HG02885 (cell line): Measurements from ENCODE around the gene FOXO1.
"Not testable (repeated sequence)": the region's sequence is repeated elsewhere in the genome, so short reads cannot be mapped to it uniquely, and the experiment has no call there.

Experiments used
- ATAC-seq: cut with Tn5 transposase; IDR thresholded peaks from one replicate; pipeline ENCODE4 v1.9.1; 2021; ENCODE audit warnings: mild to moderate bottlenecking; ENCODE audit not compliant: unreplicated experiment, poor library complexity

FOXO1 gene

GRCh38 chr13:40666045-40666932, at the start of gene FOXO1:
Gene FOXO1 (minus strand): TSS chr13:40666641. CDS start chr13:40666212, 429 bp downstream.
- ATAC-seq: peak; percentile 59

- not testable (repeated sequence) for ATAC-seq
These were observed 48.0 kb upstream of the FOXO1 start for GRCh38 chr13:40714433-40714832.

- no peak for ATAC-seq
These were observed 40.0 kb upstream of the FOXO1 start for GRCh38 chr13:40706439-40706838.

GRCh38 chr13:40697711-40698110, 31.3 kb upstream of the FOXO1 start:
- peak; percentile 84 for ATAC-seq

- ATAC-seq: no peak
These were observed 28.0 kb upstream of the FOXO1 start for GRCh38 chr13:40694426-40694825.

GRCh38 chr13:40692946-40693345, 26.5 kb upstream of the FOXO1 start:
- ATAC-seq: peak; percentile 51

- ATAC-seq: no peak
These were observed 22.3 kb upstream of the FOXO1 start for GRCh38 chr13:40688781-40689180.

- no peak for ATAC-seq
These were observed 16.2 kb upstream of the FOXO1 start for GRCh38 chr13:40682449-40683240.

GRCh38 chr13:40681341-40682146, 15.1 kb upstream of the FOXO1 start:
- no peak for ATAC-seq

GRCh38 chr13:40680659-40681323, 14.3 kb upstream of the FOXO1 start:
- ATAC-seq: no peak

GRCh38 chr13:40679480-40679985, 13.1 kb upstream of the FOXO1 start:
- ATAC-seq: no peak

- ATAC-seq: no peak
These were observed 10.6 kb upstream of the FOXO1 start for GRCh38 chr13:40677064-40677463.

GRCh38 chr13:40676007-40676406, 9.6 kb upstream of the FOXO1 start:
- no peak for ATAC-seq

GRCh38 chr13:40673414-40673813, 7.0 kb upstream of the FOXO1 start:
- ATAC-seq: no peak

- no peak for ATAC-seq
These were observed 6.4 kb upstream of the FOXO1 start for GRCh38 chr13:40672765-40673397.

- no peak for ATAC-seq
These were observed 5.7 kb upstream of the FOXO1 start for GRCh38 chr13:40671956-40672764.

GRCh38 chr13:40670307-40670706, 3.9 kb upstream of the FOXO1 start:
- no peak for ATAC-seq

GRCh38 chr13:40668335-40668734, 1.9 kb upstream of the FOXO1 start:
- ATAC-seq: peak; percentile 13

- ATAC-seq: no peak
These were observed 1.2 kb upstream of the FOXO1 start for GRCh38 chr13:40667622-40667978.
